NCI-H82 (cell line): ENCODE data around the gene CAPN7.

Source experiments
- DNase-seq: peaks from one replicate; lab custom pipeline; 2025; lab: John Stamatoyannopoulos, UW

Gene CAPN7

DNA sequence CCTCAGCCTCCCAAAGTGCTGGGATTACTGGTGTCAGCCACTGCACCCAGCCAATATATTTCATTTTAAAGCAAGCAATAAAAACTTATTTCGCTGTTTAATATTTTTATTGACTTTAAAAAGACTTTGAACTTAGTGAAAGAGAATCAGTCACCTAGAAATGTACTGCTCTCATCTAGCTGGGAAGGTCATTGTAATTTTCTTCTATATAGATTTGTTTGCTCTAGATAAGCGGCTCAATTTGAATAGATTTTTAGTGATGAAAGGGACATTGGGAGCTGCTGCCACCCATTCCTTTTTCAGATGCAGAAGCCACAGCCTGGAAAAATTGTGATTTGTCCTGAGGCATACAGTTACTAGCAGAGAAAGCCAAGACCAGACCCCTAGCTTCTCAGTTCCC is 40.1 kb downstream of the CAPN7 start:
- no peak for DNase-seq

DNA sequence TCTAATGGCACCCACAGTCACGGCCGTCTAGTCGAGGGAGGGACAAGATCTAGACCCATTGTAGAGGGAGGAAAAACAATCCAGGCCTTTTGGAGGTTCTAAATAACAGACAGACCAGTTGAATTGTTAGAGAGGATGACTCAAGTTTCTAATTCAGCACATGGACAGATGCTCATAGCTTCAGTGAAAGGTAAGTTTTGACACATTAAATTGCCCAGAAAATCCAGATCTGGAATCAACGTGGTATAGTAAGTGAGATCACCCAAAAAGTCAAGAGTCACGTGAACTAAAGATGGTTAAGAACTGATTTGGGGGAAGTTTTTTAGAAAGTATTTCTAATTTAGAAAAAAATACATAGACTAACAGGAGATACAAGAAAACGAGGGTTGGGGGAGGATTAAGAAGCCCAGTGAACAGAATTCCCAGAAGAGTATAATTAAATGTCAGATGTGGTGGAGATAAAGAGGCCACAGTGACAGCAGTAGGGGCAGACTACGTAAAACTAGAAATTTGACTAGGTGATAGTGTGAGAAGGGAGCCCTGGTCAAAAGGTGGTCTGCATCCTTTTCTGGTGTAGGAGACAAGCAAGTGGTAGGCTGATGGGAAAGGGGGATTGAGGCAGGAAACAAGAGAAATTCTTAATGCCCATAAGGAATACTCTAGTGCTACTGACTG is 47.1 kb downstream of the CAPN7 start:
- DNase-seq = no peak

DNA sequence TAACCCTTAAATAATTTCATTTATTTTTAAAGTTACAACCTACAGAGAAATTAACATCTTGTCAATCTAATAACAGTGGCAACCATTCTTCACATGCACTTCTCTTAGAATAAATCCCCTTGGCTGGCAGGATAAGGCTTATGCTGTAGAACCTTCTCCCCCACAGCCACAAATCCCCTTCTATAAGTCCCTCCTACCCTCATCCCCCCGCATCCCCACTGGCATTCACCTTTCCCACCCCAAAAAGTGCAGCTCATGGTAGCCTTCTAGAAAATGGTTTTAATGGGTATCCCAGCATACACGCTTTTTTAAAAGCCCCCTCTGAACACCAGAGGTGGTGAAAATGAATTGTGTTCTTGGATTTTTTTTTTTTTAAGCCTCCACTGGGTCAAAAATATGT is 49.2 kb downstream of the CAPN7 start:
- DNase-seq = peak; percentile 61

DNA sequence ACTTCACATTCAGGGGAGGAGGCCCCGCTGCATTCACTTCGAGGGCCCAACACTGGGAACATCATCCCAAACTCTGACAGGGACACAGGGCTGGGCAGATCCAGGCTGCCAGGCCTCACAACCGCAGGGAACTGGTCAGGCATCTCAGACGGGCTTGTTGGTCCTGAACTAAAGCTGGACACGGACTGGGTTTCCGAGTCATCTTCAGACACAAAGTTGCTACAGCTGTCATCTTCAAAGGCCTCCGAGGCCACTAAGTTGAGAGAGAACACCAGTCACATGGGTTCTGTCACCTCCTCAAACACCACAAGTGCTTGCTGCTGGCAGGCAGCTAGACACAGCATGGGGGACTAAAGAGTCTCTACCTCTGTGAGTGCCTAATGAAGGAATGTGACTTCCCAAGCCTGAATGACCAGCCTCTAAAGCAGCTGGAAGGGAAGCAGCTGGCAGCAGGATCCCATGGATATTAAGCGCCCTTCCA is 50.9 kb downstream of the CAPN7 start:
- no peak for DNase-seq

DNA sequence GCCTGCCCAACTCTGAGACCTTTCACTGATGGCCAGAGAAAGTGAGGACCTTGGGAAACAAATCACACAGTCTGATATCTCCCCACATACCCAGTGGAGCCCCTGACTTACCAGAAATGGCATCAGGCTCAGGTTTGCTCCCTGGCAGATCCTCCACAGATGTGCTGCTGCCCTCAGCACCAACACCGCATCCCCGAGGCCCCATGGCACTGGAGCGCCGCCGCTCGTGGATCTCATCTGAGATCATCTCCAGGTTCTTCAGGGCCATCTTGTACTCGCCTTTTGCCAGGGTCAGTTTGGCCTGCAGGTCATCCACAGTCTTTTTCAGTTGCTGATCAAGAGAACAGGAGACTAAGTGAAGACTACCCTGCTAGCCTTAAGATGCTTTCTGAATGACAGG is 52.7 kb downstream of the CAPN7 start:
- no peak for DNase-seq

DNA sequence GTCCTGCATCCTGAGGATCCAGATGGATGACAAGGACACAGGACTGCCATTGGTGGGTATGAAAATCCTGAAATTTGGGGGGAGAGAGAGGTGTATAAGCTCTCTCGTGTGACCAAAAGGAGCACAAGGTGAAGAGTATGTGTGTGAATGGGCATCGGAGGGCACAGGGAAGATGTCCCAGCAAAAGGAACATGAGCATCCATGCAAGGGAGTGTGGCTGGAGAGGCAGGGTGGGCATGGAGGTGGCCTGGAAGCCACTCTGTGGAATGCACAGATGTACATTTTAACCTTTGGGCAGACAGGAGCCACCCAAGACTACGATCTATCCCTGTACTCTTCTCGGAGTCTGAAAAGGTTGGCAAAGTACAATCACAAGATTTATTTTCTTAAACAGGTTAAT is 54.5 kb downstream of the CAPN7 start:
- DNase-seq = no peak

DNA sequence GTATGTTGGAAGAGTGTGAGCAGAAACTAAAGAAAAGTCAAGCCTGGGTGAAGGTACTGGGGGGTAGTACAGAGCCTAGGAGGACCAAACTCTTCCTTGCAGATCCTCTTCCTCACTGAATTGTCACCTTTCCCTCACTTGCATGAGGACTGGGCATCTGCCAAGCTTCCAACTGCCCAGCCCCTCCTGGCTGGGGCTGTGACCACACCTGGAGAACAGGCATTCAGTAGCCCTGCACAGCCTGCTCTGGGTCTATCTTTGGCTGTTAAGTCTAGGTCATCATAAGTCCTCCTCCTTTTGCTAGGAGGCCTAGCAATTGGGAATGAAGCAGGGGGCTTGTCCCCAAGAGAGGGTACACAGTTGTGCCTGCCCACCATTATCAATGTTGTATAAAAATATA is 55.2 kb downstream of the CAPN7 start:
- DNase-seq = no peak

DNA sequence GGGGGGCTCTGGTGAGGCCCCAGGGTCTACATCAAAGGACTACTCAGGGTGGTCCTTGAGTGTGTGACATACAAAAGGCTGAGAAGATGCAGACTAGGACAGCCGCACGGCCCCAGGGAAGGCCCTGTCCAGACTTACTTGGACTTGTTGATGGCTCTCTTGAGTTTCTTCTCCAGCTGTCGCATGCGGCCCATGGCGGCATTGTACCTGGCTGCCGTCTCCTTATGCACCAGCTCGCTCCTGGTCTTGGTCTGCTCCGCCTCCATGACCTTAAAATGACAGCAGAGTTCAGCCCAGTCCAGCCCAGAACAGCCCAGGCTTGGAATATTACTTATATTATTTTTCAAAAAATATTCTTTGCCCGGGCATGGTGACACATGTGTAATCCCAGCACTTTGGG is 56.0 kb downstream of the CAPN7 start:
- DNase-seq = no peak

DNA sequence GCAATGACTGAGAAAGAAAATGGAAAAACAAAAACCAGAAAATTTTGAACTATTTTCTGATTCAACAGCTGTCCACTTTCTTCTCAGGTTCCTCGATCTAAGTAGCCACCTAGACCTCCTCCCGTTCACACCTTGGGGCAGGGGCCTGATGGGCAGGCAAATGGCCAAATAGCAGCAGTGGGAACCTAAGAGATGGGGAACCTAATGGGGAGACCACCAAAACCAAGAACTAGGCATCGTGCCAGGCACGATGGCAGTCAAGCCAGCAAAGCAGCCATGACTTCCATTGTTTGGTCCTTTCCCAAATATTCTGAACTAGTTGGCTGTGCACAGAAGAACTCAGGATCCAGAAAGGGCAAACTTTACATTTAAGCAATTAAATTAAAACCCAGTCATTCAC is 57.1 kb downstream of the CAPN7 start:
- DNase-seq = no peak

DNA sequence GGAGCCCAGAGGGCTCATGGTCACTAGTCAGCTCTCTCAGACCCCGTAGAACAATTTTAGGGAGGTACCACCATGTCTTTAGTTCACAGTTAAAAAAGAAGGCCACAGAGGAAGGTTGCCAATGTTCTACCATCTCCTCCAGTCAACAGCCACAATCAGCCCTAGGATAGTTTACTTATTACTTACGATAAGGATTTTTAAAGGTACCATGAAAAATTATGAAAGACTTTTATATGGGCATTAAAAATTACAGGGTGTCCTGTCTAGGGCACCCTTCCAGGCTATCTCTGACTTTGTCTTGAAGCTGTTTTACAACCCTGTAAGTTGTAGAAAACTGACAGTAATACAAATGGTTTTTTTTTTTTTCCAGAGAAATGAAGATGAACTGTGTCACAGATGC is 57.9 kb downstream of the CAPN7 start:
- DNase-seq = no peak

DNA sequence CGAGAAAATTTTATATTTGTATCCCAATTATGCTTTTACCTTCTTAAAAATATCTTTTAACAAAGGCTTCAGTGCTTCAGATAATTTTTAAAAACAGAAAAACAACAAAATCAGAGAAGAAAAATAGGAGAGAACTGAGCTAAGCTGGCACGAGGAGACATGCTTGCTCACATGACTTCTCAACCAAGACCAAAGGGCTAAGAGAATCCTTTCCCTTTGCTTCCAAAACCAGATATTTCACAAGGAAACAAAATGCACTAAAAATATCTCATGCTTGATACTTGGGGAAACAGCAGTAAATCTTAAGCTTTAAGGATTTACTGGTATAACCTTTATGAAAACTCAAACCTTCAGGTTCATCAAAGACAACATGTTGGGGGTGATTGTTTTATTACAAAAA is 58.4 kb downstream of the CAPN7 start:
- DNase-seq = no peak

DNA sequence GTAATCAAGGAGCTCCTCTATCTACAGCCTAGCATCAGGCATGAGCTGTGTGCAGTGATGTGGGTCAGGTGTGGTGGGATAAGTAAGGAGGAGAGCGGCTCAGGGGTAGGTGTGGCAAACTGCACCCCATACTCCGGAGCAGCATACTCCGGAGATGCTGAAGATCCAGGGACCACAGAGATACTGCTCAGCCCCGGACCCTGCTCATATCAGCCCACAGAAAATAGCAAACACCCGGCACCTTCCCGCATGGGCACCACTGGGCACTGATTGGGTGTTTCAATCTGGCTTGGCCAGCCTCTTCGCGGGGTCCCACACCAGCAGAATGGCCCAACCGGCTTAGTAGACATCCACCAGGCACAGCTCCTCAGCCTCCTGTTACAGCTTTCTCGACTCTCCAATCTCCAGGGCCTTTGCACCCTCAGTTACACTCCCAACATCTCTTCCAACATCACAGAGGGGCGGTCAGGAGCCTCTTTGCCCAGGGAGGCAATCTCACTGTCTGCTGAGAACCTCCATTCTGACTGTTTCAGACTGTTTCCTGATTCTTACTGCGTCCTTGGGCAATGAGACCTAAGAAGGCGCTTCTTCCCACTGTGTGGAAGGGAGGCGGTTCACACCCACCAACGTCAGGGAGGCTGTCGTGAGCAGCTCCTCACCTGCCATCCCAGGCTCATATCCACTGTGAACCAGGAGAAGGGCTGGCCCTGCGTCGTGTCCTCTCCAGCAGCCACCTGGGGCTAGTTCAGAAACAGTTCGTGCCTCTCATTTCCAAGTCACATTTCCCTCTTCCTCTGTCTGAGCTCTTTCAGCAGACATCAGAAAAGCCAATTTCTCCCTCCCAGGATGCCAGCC is 59.8 kb downstream of the CAPN7 start:
- DNase-seq = no peak

DNA sequence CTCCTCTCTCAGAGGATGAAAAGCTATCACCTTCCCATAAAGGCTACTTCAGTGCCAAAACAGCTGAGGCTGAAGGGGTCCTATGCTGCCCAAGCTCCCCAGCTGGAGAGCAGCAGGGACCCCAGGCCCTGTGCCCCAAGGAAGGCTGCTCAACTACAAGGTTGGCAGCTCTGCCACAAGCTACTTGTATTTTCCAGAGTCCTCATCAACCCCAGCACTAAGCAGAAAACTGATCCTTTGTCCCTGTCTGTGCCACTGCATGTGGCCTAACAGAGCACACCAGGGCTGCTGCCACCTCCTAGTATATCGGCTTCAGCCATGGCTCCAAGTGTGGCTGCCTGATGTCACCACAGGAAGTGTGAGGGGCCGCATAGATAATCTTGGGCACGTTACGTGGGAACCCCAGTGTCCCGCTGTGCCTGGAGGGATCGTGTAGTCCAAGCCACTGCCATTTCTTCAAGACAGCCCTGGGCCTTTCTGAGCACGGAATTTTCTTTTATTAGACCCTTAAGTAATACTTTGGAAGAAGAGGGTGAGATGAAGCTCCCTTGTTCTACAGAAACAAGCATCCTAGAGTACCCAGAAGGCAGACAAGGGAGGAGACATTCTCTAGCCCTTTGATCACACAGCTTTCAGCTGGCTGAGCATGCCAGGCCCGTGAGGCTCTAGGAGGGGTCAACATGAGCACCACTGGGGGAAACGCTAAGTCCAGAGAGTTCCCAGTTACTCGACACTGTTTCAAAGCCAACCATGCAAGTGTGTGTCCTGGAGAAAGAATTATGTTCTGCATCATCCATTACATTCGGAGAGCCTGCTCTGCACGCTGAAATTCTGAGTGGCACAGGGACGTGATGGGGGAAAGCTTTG is 60.7 kb downstream of the CAPN7 start:
- no peak for DNase-seq

DNA sequence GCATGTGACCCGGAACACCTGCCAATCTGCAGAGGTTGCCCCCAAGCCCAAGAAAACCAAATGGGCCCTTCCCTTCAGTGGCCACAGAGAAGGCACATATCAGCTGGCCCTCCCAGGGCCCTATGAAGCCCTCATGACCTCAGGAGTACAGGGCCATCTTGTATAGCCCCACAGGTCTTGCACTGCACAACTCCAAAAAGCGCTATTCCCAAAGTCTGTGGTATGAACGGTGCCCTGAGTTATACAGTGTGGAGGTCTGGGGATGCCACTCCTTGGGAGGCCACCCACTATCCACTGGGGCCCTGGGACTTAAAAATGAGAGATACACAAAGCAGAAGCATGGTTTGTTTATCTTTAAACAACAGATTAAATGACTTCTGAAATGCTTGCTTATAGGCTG is 61.5 kb downstream of the CAPN7 start:
- DNase-seq = no peak

DNA sequence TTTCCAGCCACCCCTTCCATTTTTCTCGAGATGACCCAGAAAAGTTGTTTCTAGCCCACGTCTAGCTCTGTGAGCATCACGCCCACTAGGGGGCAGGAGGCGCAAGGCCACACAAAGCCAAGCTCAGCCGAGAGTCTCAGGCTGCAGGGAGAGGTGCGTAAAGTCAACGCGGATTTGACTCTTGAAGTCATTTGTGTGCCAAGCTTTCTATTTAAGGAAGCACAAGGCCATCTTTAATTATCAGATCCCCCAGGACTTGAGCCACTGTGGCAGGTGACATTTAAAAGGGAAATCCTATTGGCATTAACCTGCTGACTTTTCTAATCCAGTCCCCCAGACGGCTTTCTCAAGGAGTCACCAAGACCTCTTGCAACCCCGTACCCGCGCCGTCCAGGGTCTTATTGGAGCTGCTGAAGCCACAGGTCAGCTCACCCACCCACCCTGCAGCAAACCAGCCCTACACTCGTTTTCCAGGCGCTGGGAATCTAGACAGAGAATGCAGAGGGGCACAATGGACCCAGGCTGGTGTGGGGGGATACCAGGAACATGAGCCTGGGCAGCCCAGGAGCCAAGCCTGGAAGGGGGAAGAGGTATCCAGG is 62.1 kb downstream of the CAPN7 start:
- DNase-seq = peak; percentile 85

DNA sequence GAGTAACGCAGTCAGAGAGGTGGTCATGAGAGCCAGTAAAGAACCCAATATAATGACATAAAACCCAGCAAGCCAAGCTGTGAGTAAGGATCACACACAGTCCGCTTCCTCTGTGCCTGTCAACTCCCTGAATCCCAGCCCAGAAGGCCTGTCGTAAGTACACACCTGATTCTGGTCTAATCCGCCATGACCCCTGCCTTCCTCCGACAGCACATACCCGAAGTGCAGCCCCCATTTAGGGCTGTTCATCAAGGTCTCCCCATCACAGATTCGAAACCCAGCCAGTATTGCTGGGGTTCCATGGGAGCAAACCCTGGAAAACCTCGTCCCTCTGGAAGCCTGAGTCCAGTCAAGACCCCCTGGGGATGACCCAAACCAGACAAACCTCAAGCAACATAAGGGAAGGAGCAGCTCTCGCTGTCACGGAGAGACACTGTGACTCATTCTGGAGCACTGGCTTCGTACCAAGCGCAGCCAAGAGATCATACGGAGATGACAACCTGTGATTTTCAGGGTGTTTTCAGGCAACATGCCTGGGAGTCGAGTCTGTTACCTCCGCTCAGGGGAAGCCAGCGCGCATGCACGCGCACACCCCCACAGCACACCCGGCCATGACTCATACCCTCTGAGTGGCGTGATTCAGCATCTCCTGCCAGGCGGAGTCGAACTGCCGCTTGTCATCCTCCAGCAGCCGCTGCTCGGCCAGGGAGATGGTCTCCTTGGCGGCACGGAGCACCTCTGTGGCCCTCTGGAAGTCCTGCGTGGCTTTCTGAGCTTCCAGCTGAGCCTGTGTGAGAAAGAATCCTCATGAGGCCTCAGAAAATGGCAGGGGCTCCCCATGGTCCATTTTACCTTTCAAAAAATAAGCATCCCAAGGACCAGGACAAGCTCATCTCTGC is 63.3 kb downstream of the CAPN7 start:
- DNase-seq = no peak

DNA sequence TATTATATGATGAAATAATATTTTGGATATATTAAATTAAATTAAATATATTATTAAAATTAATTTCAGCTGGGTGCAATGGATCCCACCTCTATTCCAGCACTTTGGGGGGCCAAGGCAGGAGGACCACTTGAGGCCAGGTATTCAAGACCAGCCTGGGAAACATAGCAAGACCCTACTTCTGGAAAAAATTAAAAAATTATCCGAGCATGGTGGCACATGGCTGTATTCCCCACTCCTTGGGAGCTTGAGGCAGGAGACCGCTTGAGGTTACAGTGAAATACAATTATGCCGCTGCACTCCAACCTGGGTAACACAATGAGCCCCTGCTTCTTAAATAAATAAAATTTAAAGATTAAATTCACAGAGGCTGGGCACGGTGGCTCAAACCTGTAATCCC is 65.0 kb downstream of the CAPN7 start:
- DNase-seq = no peak

DNA sequence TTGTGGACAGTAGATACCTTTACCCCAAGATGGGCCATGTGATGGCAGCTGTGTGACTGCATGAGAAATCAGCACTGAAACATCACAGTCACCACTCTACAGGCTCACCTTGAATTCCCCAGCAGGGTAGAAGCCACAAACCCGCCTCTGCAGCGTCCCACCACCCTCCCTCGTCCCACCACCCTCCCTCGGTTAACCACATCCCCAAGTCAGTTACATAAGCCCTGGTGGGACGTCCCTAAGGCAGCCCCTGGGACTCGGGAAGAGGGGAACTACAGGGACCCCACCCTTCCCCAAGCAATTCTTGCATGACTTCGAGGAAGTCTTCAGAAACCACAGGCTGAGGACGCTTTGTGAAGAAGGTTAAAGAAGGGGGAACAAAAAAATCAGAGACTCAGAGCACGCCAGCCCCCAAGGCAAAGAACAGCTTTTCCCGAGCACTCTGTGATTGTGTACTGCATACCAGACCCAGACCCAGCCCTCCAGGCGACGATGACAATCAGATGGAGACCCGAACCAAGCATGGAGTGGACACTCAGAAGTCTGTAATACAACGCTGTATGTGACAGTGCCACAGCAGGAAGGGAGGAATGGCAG is 65.8 kb downstream of the CAPN7 start:
- no peak for DNase-seq

DNA sequence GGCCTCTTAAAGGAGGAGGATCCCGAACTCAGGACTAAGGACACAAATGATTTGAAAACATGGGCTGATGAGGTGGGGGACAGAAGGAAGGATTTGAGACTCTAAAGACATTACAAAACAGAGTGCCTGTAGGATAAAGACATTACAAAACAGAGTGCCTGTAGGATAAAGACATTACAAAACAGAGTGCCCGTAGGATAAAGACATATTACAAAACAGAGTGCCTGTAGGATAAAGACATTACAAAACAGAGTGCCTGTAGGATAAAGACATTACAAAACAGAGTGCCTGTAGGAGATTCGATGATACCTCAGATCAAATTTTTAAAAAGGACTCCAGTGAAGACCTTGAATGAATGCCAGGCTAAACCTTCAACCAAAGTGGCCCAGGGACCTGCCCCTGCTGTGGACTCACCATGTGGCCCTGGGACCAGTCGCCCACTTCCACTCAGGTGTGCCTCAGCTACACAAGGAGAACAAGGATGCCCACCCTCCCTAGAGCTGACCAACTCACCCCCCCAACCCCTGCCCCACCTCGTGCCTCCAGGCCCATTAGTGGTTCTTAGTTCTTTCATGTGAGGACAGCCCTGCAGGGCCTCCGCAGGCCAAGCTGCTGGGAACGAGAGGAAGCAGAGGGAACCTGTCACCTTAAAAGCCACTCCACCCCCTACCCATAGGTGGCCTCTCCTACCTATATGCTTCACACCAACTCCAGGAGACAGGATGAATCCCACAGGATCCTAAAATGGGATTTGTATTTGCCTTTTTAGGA is 66.6 kb downstream of the CAPN7 start:
- no peak for DNase-seq

DNA sequence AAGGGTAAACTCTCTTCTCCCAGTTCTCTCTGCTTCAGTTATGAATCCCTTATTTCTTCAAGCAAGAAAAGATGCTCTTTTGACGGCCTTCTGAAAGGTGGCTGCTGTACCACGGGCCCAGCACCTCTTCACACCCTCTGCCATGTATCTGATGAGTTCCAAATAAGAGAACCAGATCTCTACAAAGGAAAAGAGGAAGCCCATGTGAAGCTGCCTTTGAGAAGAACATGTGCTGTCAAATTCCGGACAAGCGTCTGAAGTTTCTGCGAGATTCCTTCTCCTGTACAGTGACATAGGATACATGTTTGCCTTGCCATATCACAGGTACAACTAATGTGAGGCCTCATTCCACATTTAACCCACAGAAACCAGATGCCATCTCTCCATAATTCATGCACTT is 67.2 kb downstream of the CAPN7 start:
- DNase-seq = no peak
